Mucosa of descending colon (tissue), 3 donors: ENCODE data around the gene RNASET2. TPM values are rescaled to one million over a fixed set of nuclear protein-coding genes. Genes with fewer than 3 reads are reported as not detected.

Experiments
- ATAC-seq: fragments of 200-7000 bp; cut with Tn5 transposase; one replicate; pipeline ENCODE4 v1.9.1; 2020; ENCODE audit warnings: mild to moderate bottlenecking, moderate library complexity
- DNase-seq, 3 donors: peaks; one replicate each; pipeline ENCODE4 v3.0.0-alpha.2; 2020
- H3K36me3 ChIP-seq: fragments of 200-600 bp; one replicate; pipeline ENCODE4 v1.8.0; 2021; ENCODE audit warnings: low read depth, mild to moderate bottlenecking
- H3K4me1 ChIP-seq: fragments of 200-600 bp; one replicate; pipeline ENCODE4 v1.8.0; 2021; ENCODE audit warnings: low read depth, mild to moderate bottlenecking
- H3K4me3 ChIP-seq: fragments of 200-600 bp; one replicate; pipeline ENCODE4 v1.8.0; 2021; ENCODE audit warnings: mild to moderate bottlenecking
- H3K9me3 ChIP-seq: fragments of 200-600 bp; one replicate; pipeline ENCODE4 v1.8.0; 2021; ENCODE audit warnings: mild to moderate bottlenecking
- intact Hi-C, 2 donors: fragments of 100-400 bp; cut with DNase I in 1 of 2; cut with micrococcal nuclease in 1 of 2; formaldehyde crosslinking; loops; one replicate each; pipeline versions ENCODE4 v1.11.0 to v1.11.1; 2022; cut with DNase I, micrococcal nuclease
- total RNA-seq, 3 donors: library from RNA; stranded (reverse); fragmentation: NEBNext Ultra II Directional in 2 of 3; extraction: Animal tissue kit (Norgen Biotek cat#: 25700) in 2 of 3; gene quantifications; one replicate each; pipeline versions ENCODE4 v1.2.1 to v1.2.4, GENCODE V29; 2021 to 2023
- TF ChIP-seq, protein P1 (sequence below): fragments of 200-600 bp; IDR thresholded peaks from one replicate; pipeline ENCODE4 v1.8.0; 2022; ENCODE audit warnings: antibody characterized with exemption, mild to moderate bottlenecking
- donor health status: DM: no; HTN: no; CAD: no; lungs with moderate emphysema.
- donor health status: DM: no; HTN: no; CAD: no.
- donor health status: DM: no; HTN: yes; CAD: no.

RNASET2 gene
- total RNA-seq, 3 donors from 2014 or later = 60.1 to 127 (median 109) TPM

DNA sequence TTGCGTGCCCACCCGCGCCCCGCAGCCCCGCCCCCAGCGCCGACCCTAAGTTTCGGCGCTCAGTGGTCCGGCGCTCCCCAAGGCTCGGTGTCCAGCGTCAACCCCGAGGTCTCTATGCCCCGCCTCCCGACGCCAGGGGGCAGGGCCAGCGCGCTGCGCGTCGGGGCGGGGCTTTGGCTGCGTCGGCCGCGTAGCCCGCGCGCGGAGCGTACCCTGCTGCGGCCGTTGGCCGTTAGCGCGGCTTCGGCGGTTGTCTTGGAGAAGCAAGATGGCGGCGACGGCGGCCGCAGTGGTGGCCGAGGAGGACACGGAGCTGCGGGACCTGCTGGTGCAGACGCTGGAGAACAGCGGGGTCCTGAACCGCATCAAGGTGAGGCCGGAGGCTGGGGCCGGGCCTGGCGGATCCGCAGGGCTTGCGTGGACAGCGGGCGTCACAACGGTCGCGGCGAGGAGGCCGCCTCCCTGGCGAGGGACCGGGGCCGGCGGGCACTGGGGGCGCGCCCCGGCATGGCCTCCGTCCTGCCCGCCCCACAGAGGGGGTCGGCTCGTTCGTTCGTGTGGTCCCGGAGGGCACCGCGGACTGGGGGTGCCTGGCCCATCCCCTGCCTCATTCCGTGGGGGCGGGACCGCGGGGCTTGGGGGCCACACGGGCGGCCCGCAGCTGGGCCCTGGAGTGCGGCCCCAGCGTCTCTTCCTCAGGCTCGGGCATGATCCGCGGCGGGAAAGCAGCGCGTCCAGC lies 43.0 kb upstream of the RNASET2 start, which contains the start of gene CEP43:
Gene CEP43, plus strand, starts transcription at position 253 of the 739 bp plus-strand sequence. Its CDS starts 16 bp downstream, at position 269.
- H3K36me3 ChIP-seq = peaks cover 4% of the 10 kb centered on the region
- DNase-seq (peak; percentile 94 to 96 (median 96)), ATAC-seq (peak; percentile 95)
- TF ChIP-seq, protein P1, sequence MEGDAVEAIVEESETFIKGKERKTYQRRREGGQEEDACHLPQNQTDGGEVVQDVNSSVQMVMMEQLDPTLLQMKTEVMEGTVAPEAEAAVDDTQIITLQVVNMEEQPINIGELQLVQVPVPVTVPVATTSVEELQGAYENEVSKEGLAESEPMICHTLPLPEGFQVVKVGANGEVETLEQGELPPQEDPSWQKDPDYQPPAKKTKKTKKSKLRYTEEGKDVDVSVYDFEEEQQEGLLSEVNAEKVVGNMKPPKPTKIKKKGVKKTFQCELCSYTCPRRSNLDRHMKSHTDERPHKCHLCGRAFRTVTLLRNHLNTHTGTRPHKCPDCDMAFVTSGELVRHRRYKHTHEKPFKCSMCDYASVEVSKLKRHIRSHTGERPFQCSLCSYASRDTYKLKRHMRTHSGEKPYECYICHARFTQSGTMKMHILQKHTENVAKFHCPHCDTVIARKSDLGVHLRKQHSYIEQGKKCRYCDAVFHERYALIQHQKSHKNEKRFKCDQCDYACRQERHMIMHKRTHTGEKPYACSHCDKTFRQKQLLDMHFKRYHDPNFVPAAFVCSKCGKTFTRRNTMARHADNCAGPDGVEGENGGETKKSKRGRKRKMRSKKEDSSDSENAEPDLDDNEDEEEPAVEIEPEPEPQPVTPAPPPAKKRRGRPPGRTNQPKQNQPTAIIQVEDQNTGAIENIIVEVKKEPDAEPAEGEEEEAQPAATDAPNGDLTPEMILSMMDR = peak; percentile 34
- H3K4me3 ChIP-seq = peak within 1 kb of the TSS; percentile 99
- intact Hi-C loops = loop anchor here in 1 of 2 donors (10.0 kb wide), 1 partner anchor 145 kb away; no protein-coding TSS in a partner anchor
- H3K9me3 ChIP-seq = no peaks in the 10 kb centered on the region
- peaks cover 5% of the 10 kb centered on the region for H3K4me1 ChIP-seq

DNA sequence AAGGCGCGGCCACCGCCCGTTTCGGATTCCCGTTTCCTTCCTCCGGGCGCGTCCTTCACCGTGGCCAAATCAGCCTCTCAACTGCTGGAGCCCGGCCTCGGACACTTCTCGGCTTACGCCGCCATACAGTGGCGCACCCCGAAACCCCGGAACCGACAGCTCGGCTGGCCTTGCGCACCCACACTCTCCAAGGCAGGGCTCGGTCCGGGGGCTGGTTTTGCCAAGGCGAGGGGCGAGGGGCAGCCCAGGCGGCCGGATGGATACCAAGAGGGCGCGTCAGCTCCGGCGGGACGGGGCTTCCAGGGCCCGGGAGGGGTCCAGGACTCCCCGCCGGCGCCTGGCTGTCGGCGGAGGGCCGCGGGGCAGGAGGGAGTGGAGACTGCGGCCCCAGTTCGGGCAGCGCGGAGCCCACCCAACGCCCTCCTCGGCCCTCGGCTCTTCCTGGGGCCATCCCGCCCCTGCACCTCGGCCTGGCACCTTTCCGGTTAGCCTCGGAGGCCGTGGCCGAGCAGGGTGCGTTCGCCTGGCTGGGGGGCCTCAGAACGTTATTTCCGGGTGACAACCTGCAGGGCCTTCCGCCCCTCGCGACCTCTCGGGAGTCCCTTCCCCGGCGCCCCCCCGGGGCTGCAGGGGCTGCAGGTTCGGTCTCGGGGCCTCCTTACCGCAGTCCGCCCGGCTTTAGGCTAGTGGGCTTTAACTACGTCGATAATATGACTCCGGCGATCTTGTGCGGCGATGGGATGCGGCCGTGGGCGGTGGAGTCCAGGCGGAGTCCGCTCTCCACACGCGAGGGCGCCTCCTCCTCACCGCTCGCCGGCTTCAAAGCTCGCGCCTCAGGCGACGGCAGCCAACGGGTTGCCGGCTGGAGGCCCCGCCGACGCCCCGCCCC lies 42.1 kb upstream of the RNASET2 start:
- H3K4me1 ChIP-seq = peaks cover 5% of the 10 kb centered on the region
- TF ChIP-seq, protein P1 = no peak
- ATAC-seq = peak; percentile 10
- peak; percentile 27 to 70 (median 64) for DNase-seq
- H3K4me3 ChIP-seq = peak overlapping the region; percentile 99
- intact Hi-C loops = loop anchor here in 1 of 2 donors (10.0 kb wide), 1 partner anchor 146 kb away; no protein-coding TSS in a partner anchor
- peaks cover 4% of the 10 kb centered on the region for H3K36me3 ChIP-seq
- no peaks in the 10 kb centered on the region for H3K9me3 ChIP-seq

DNA sequence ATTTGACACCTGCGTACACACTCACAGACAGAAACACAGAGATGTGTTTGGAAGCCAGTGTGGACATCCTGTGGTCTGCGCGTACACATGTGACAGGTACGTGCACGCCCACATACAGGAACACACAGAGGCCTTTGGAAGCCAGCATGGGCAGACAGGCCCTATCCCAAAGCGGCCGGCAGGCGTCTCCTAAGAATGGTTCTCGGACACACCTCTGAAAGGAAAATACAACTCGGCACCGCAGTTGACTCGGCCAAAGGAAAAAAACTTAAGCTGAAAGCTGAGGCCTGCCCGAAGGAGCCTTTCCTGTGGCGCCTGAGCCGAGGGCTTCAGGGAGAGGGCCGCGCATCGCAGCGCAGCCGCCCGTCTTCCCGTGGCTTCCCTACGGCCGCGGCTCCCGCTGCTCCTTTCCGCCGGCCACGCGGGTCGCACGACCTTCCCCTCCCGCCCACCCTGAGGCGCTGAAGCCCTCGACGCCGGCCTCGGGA lies 41.5 kb upstream of the RNASET2 start:
- DNase-seq (peak; percentile 76 to 84 (median 83)), ATAC-seq (peak; percentile 67)
- TF ChIP-seq, protein P1 = no peak
- intact Hi-C loops = loop anchor here in 1 of 2 donors (10.0 kb wide), 1 partner anchor 147 kb away; no protein-coding TSS in a partner anchor
- Histone ChIP-seq H3K4me3 (peak overlapping the region; percentile 99), H3K36me3 (no peaks in the 10 kb centered on the region), H3K9me3 (no peaks in the 10 kb centered on the region), H3K4me1 (peaks cover 5% of the 10 kb centered on the region)

DNA sequence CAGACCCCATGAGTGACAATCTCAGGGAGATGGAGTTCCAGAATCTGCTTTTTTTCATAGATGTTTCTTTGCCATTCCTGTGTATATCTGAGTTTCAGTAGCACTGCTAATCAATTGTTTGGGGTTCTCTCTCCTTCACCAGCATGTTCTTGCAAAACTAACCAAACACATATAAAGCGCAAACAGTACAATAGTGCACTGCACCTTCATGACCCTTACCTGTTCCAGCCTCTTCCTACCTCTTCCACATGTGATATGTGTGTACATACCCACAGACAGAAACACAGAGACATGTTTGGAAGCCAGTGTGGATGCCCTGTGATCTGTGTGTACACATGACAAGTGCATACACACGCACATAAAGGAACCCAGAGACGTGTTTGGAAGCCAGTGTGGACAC lies 41.0 kb upstream of the RNASET2 start:
- no peak for DNase-seq
- TF ChIP-seq, protein P1 = no peak
- intact Hi-C loops = loop anchor here in 1 of 2 donors (10.0 kb wide), 1 partner anchor 147 kb away; no protein-coding TSS in a partner anchor

DNA sequence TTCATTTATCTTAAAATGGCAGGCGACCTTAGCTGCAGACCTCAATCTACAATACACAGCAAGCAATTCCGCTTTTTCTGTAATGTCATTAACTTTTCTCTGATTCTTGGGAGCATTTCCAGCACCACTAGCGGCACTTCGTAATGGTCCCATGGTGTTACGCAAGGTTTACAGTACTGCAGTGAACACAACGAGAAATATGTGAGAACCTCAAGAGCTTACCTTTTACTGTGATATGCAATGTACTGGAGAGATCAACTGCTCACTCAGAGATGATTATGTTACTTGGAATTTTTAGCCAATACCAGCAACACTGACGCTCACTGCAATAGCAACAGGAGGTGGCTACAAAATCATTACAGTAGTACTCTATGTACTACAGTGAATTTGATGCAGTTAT lies 40.1 kb upstream of the RNASET2 start:
- intact Hi-C loops = loop anchor here in 1 of 2 donors (10.0 kb wide), 1 partner anchor 148 kb away; no protein-coding TSS in a partner anchor
- no peak for DNase-seq
- Histone ChIP-seq H3K4me1 (peaks cover 5% of the 10 kb centered on the region), H3K9me3 (no peaks in the 10 kb centered on the region), H3K4me3 (no peak overlapping the region), H3K36me3 (no peaks in the 10 kb centered on the region)
- TF ChIP-seq, protein P1 = no peak
- no peak for ATAC-seq

More for the DNA sequence above, 41.0 kb upstream of the RNASET2 start:
- H3K36me3 ChIP-seq = no peaks in the 10 kb centered on the region
- peaks cover 5% of the 10 kb centered on the region for H3K4me1 ChIP-seq
- H3K9me3 ChIP-seq = no peaks in the 10 kb centered on the region
- ATAC-seq = no peak
- H3K4me3 ChIP-seq = no peak overlapping the region
